HuH-7 (cell line): ENCODE data around the gene ARHGEF1.
"Not testable (repeated sequence)": the region's sequence is repeated elsewhere in the genome, so short reads cannot be mapped to it uniquely, and the experiment has no call there.

Source experiments
- DNase-seq: peaks from one replicate; pipeline ENCODE4 v3.0.0; 2011; ENCODE audit warnings: low spot score

ARHGEF1 gene

DNA sequence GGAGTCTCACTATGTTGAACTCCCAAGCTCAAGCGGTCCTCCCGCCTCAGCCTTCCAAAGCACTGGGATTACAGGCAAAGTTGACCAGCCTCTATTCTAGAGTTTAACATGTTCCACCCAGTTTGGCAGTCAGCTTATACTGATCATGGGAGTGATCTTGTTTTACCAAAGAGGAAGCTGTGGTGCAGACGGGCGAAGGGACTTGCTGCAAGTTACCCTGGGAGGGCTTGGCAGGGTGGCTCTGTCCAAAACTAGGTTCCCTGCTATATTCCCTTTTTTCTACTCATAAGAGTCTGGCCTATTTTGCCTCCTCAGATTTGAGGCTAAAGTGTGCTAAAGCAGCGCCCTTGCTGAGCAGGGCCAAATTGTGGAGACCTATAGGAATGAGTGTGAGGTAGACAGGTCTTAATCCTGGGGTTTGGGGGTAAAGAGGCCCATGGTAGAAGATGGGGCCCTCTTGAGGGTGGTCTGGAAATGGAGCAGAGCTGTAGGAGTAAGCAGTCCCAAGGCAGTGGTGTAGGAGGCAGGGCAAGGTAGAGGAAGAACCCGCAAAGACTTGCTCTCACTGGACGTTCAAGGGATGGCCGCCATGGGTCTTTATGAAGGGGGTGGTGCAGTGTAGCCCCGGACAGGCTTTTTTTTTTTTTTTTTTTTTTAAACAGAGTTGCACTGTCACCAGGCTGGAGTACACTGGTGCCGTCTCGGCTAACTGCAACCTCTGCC is 19.6 kb upstream of the ARHGEF1 start:
- DNase-seq = no peak

GRCh38 chr19:41864374-41864773 is 18.6 kb upstream of the ARHGEF1 start:
- DNase-seq = no peak

- DNase-seq = no peak
These were observed 16.7 kb upstream of the ARHGEF1 start for GRCh38 chr19:41866284-41866683.

DNA sequence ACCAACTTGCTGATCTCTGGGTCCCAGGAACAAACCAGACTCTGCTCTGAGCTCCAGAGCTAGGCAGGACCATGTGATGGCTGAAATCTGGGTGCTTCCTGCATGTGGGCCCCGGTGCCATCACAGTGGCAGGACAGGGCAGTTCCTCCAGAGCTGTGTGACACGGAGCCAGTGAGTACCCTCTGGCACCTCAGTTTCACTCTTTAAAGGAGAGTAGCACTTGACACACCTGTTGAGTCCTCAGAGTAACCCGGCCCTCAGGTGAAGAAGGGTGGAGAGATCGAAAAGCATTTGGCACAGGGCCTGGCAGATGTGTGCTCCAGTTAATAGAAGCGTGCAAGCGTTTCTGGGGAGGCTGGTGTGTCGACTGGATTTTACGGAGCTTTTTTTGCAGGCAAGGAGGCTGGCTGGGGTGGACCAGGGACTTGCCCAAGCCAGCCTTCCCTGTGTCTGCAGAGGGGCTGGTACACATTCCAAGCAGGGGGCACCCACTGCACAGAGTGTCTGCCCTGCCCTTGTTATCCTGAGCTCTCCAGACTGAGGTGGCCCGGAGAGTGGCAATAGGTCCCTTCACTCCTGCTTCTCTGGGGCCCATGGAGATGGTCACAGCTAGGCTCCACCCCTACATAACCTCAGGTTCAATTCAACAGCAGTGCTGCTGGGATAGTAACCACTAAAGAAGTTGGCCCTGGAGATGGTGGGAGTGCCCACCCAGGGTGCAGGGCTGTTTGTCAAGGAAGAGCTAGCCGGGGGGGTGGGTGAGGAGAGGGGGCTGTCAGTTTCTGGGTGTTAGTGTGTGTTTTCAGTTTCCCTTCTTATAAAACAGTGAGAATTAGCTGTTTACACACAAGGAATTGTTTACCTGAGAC is 14.6 kb upstream of the ARHGEF1 start:
- DNase-seq = no peak

GRCh38 chr19:41868989-41869300 is 14.0 kb upstream of the ARHGEF1 start:
- no peak for DNase-seq

DNA sequence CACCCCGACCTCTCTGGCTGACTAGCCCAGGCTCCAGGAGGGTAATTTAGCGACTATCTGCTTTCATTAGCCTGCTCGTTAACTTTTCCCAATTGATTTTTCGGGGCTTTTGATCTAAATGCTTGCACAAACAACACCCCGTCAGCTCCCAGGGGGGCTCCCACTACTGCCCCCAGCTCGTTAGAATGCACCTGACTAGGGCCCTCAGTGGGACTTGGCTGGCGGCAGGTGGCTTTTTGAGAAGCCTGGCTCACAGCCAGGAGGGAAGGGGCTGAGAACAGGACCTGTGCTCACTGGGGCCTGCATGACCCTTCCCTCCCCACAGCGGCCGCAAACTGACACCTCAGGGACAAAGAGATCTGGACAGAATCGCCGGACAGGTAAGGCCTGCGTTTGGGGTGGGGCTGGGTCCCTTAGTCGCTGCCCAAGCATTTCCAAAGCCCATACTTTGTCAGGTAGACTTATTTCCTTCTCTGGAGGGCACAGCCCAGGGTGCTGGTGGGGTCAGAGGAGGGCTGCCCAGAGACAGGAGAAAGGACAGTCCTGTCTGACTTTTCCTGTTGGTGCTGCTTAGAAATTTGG is 13.5 kb upstream of the ARHGEF1 start:
- DNase-seq = no peak

- no peak for DNase-seq
These were observed 12.5 kb upstream of the ARHGEF1 start for GRCh38 chr19:41870401-41870873.

DNA sequence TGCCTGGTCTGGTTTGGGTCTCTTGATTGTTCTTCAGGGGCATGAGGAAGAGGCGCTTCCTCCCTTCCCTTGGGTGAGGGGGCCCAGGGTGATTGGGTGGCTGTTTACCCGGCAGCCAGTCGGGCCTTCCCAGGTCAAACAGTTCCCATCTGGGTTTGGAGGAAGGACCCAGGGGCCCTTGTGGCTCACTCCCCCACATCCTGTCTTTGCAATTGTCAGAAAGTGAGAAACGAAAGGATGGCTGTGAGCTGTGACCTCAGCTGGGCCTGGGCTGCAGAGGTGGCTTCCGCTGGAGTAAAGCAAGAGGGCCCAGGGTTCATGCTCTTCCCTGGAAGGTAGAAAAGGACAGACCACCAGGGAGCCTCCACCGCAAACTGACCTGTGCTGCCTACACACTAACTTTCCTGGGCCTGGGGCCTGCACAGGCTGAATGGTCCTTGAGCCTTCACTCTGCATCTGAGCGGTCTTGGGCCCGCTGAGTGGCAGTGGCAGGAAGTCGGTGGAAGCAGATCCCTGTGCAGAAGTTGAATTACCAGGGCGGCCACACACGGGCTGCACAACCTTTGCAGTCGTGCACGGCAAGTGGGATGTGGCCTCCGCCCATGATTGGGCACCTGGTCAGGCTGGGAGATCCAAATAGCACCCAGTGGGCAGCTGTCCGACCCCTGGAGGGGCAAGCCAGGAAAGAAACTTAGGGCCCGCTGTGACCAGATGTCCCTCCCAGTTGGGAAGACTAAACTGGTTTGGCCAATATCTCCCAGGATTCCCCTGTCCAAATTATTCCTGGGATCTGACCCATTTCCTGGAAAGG is 11.2 kb upstream of the ARHGEF1 start:
- DNase-seq = no peak

- no peak for DNase-seq
These were observed 10.6 kb upstream of the ARHGEF1 start for GRCh38 chr19:41872384-41872774.

DNA sequence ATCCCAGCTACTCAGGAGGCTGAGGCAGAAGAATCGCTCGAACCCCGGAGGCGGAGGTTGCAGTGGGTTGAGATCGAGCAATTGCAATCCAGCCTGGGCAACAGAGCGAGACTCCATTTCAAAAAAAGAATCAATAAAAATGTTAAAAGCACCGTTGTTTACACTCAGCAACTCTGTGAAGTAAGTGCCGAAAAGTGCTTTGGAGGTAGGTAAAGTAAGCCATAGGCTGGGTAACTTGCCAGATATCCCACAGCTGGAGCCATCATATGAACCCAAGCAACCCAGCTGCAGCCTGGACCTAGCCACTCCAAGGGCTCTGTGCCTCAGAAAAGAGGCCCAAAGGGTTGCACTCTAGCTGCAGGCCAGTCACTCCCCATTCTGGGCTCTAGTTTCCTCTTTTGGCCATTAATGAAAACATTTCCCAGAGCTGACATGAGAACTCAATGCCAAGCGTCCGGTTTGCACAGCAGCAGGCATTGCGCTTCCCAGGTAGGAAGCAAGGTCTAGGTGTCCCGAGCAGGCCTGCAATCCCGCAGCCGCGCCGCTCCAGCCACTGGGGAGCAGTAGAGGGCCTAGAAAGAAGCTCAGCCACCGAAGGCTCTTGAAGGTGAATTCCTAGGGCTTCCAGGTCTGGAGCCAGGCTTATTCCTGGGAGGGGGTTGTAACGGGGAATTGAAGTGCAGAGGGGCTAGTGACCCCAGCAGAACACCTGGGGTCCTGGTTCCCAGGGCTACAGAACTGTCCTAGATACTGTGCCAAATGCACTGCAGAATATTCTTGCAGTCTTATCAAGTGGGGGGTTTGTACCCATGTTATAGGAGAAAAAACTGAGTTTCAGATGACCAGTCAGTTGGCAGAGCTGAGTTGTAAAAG is 10.0 kb upstream of the ARHGEF1 start:
- DNase-seq = peak; percentile 83

GRCh38 chr19:41875973-41876372 is 7.0 kb upstream of the ARHGEF1 start:
- DNase-seq = not testable (repeated sequence)

DNA sequence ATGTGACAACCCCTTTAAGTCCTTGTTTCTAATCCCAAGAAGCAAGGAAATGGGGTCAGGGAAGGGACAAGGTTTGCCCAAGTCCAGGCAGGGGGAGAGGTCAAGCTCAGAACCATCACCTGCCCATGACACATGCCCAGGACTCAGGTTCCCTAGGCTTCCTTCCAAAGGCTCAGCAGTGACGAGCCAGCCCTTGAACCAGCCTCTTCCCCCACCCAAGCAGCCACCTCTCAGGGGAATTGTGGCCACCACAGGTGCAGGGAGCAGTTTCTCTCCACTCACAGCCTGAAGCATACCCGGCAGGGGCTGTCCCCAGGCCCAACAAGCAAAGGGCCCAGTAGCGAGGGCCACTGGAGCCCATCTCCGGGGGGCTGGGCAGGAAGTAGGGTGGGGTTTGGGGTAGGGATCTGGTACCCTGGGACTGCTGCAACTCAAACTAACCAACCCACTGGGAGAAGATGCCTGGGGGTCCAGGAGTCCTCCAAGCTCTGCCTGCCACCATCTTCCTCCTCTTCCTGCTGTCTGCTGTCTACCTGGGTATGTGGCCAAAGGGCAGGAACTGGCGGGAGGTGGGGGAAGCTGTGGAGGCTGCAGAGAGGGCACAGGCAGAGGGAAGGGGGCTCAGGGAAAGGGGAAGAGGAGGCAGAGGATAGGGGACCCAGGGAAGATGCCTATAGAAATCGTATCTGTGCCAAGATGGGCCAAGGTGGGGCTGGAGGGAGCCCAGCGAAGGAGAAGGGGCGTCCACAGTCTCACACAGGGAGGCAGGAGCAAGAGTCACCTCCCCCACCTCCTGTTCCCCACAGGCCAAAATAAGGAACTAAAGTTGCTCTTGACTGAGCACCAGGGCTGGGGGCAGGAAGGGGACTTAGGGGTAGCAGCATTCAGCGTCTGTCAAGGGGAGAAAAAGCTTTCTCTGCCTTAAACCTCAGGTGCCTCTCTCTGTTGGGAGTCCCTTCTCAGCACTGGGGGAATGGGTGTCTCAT is 5.8 kb upstream of the ARHGEF1 start, which contains the start of gene CD79A:
CD79A (plus strand) TSS at position 433 of the 986 bp plus-strand sequence; CDS start at position 459, 26 bp downstream.
- DNase-seq = no peak

- DNase-seq = no peak
These were observed 4.8 kb upstream of the ARHGEF1 start for GRCh38 chr19:41877916-41878905.

DNA sequence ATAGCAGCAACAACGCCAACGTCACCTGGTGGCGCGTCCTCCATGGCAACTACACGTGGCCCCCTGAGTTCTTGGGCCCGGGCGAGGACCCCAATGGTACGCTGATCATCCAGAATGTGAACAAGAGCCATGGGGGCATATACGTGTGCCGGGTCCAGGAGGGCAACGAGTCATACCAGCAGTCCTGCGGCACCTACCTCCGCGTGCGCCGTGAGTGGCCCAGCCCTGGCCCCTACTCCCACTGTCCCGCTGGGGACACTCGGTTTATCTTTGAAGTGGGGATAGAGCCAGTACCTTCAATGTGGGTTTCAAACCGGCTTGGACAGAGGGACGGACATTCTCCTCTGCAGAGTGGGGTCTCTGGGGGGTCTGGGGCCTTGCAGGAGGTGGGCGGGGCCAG is 3.9 kb upstream of the ARHGEF1 start:
- DNase-seq = no peak

DNA sequence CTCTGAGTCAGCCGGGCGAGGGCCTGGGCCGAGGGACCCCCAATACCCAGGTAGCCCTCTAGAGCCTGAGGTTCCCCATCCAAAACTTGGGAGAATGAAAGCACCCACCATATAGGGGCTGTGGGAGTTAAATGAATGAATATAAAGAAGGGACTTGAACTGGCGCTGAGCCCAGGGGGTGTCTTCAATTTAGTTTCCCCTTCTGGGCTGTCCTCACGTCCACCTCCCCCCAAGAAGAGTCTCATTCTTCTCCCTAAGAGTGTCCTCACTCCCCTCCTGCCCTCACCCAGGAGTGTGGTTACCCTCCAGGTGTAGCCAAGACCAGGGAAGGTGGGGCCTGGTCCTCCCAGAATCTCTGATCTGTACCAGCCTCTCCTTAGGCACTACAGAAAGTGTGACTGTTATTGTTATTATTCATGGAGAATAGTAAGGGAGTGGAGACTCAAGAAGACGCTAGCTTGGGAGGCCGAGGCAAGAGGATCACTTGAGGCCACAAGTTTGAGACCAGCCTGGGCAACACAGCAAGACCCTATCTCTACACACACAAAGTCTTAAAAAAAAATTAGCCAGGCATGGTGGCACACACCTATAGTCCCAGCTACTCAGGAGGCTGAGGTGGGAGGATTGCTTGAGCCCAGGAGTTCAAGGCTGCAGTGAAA is 3.2 kb upstream of the ARHGEF1 start:
- DNase-seq = no peak

- no peak for DNase-seq
These were observed 2.7 kb upstream of the ARHGEF1 start for GRCh38 chr19:41880329-41880708.

DNA sequence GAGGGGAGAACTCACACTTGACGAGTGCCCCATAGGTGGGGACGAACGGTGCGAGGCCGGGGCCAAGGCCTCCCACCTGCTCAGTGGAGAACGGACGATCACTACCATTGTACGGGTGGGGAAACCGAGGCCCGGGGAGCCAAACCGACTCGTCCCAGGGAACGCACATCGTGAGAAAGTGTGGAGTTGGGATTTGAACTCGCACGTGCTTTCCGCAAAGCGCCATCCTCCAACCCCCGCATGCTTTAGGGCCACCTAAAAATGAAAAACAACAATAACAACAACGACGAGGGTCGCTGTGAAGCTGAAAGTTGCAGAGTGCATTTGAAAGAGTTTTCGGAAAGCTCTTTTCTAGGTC is 458 bp downstream of the ARHGEF1 start:
- DNase-seq = no peak
